GM21367 (cell line): ENCODE results near the gene HIVEP3.

Source experiments
- ATAC-seq: cut with Tn5 transposase; IDR thresholded peaks from one replicate; pipeline ENCODE4 v1.9.1; 2021; ENCODE audit not compliant: unreplicated experiment

Gene HIVEP3

GRCh38 chr1:41510531-41511238 lies 408.0 kb downstream of the HIVEP3 start:
- ATAC-seq: no peak

GRCh38 chr1:41509270-41509671 lies 409.5 kb downstream of the HIVEP3 start:
- ATAC-seq: no peak

GRCh38 chr1:41508290-41508689 lies 410.4 kb downstream of the HIVEP3 start:
- ATAC-seq: no peak

DNA sequence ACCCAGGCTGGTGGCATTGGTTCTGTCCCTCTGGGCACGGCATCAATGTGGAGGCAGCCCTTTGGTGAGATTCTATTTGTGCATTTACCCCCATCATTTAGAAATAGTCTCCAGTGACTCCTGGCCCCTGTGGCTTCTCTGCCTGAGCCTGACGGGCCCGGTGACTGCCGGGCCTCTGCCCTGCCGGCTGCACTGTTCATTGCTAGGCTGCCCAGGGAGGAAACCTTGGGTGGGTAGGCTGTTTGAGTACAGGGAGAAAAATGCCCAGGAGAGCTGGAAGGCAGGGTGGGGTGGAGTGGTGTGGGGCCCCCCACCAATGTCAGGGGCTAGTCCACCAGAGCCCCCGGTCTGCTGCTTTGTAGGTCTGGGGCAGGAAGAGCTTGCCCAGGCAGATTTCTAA lies 410.9 kb downstream of the HIVEP3 start:
- ATAC-seq: no peak

DNA sequence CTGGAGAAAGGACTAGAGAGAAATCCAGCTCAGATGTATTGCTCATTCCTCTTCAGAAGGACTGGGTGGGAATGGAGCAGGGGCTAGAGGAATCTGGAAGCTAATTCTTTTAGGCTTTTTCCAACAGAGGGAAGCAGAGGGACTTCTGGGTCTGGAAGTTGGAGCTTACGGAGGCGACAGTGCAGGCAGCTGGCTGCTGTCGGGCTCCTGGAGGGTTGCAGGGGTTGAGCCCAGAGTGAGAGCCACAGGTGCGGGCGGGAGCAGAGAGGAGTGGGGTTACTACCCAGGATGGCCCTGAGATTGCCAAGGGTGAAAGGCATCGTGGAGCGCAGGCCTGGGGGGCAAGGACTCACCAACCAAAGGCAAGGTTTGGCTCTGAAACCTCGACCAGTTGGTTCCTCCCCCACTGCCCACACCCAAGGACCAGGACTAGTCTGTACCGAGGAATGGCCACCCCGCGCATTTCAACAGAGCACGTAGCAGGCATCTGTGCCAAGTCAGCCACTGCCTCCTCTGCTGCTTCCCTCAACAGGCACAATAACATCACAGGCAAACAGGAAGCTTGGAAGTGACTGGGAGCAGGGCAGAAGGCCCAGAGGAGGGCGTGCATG lies 411.5 kb downstream of the HIVEP3 start:
- ATAC-seq: no peak

DNA sequence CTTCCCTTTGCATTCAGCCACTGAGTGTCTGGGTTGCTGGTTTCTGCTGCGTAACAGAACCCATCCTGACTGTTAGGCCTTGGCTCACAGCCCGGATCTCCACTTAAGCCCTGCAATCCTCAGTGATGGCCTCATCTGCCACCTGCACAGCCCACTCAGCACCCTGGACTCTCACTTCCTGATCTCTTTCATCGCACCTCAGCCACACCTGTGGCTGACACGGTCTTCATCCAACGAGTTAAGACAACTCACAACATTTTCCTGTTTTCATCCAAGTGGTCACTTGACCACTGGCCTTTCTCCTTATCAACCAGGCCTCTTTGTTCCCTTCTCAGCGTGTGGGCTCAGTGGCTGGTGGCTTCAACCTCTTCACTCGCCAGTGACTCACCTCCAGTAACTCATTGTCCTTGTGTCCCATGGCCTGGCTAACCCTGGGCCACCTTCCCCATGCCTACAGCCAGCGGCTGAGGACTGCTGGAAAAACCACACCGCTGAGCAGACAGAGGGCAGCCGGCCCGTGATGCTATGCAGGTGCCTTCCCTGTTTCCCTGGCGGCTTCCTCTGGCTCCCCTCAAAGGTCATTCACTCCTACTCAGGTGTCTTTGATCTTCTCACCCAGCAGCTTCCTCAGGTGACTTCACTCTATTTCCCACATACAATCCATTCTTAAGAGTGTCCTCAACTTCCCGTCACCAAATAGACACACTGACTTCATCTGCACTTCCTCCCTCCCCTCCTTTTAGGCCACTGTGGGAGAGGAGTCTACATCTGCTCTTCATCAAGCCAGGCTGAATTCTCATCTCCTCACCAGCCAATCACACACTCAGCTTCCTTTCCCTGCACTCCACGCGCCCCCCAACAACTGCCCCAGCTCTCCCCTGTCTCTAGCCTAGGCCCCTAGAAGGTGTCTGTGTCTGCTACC lies 414.3 kb downstream of the HIVEP3 start:
- no peak for ATAC-seq

- no peak for ATAC-seq
These were observed 415.1 kb downstream of the HIVEP3 start for GRCh38 chr1:41503538-41504113.

DNA sequence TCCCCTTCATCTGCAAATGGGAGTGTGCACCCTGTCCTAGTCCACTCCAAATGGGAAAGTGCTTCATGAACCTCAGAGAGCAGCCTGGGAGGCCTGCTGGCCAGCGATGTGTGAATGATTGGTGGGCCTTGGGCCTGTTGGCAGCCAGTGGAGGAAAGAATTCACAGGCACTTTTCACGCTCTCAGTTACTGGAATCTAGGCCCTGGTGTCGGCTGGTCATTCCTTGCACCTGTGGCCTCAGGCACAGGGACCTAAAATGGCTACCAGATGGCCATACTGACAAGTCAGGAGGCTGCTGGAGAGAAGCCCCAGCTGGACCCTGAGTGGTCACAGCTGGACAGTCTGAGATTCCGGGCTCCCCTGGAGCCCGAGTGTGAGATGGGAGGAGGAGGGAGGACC lies 415.8 kb downstream of the HIVEP3 start:
- no peak for ATAC-seq

- no peak for ATAC-seq
These were observed 417.1 kb downstream of the HIVEP3 start for GRCh38 chr1:41501581-41501980.

DNA sequence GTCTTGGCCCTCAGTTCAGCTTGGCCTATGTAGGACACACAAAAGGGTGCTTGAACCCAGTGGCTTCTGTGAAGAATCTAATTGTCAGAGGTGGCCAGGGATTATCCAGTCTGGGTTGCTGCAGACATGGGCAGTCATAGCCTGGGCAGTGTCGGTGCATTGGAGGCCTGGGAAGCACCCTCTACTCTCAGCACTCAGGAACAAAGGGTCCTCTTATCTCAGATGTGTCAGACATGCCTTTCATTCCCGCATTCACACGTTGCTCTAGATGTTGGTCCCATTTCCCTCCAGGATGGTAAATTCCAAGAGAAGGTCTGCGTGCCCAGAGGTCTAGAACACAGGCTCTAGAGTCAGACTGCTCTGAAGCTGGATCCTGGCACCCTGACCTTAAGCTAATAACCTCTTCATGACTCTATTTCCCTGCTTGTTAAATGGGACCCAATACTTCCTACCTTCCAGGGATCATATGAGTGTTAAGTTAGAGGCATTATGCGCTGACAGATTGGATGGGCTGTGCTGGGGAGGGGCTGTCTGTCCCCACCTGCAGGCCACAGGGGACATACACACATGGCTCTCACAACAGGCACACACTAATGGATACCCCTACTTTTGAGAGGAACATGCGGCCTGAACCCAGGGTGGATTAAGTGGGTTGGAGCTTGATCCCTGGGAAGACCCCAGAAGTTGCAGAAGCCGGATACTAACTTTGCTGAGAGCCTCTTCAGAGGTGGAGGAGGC lies 417.8 kb downstream of the HIVEP3 start:
- ATAC-seq: no peak

DNA sequence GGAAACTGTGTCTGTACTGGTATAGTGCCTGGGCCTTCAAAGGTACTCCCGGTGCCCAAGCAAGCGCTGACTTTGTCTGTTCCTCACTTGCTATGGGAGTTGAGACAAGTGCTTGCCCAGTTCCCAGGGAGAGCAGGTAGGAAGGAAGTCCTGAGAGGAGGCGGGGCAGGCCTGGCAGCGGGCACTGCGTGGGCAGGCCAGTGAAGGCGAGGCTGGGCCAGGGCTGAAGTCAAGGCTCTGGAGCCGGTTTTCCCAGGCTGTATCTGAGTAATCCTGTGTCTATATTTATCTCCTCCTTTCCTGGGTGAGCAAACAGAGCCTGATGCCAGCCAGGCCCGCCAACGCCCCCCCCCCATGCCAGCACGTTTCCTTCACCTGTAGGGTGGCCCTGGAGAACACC lies 418.3 kb downstream of the HIVEP3 start:
- ATAC-seq: no peak

DNA sequence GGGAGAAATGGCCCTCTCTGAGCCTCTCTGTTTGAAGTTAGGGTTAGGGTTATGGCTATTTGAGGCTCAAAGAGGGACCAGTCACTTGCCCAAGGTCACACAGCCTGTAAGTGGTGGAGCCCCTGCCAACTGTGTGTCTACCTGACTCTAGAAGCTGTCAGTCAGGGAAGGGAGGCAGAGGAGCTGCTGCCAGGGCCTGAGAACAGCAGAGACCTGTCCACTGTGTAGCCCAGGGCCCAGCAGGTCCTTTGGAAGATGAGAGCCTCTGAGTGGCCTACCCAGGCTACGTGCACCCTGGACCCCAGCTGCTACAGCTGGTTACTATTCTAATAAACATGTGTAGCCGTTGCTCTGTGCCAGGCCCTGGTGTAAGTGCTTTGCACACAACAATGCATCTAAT lies 419.1 kb downstream of the HIVEP3 start:
- no peak for ATAC-seq

GRCh38 chr1:41498804-41499203 lies 419.9 kb downstream of the HIVEP3 start:
- no peak for ATAC-seq

DNA sequence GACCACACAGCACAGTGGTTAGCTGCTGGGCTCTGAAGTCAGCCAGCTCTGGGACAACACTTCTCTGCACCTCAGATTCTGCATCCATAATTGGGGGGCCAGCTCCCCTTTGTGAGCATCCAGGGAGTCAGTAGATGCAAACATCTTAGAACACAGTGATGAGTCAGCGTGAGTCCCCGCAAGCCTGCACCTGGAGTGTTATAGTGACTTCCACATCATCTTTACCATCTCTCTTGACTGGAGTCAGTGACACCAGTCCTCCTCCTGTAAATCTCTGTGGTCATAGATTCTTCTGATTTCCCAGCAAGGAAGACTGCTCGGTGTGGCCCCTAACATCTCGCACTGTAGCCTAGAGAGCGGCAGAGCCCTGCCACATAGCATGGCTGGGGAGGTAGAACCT lies 420.3 kb downstream of the HIVEP3 start:
- no peak for ATAC-seq

DNA sequence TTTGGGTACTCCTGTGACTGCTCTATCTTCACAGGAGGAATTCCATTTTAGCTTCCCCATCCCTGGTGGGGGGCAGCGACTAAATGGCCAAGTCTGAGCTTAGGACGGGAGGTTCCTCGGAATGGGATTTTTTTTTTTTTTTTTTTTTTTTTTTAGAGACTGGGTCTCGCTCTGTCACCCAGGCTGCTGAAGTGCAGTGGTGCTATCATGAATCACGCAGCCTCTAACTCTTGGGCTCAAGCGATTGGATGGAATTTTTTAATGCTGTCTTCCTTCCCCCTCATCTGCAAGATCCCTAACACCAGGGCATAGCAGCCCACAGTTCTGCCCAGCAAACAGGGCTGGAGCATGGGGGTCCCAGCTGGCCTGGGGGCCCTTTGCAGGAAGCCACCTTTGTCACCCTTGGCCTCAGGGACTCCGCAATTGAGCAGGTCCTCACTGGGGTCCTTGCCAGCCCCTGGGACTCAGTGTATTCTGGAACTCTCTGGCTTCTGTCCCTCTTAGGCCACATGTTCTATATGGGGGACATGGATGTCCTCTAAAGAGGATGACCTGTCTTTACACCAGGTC lies 421.2 kb downstream of the HIVEP3 start:
- no peak for ATAC-seq

DNA sequence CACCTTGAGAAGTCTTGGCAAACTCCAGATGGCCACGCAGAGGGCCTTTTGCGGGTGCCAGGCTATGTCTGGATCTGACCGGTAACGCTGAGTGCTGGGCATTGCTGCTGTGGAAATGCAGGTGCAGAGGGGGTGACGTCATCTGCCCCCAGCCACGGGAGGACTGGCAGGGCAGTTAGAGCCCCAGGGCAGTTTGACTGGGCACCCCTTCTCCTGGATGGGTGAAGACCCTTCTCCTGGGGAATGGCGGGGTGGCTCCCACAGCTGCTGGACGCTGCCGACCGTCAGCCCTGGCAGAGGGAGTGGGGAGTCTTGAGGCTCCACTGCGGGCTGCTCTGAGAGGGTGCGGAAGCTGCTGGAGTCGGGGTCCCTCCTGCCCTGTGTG lies 421.7 kb downstream of the HIVEP3 start:
- ATAC-seq: no peak

- ATAC-seq: no peak
These were observed 422.4 kb downstream of the HIVEP3 start for GRCh38 chr1:41496080-41497055.

- no peak for ATAC-seq
These were observed 423.3 kb downstream of the HIVEP3 start for GRCh38 chr1:41495210-41495948.
